Anterior cingulate cortex (tissue), 58 donors: ENCODE data around the gene ALDH5A1.
A peak's percentile ranks its signal among the peaks of the same experiment; 100 is the strongest.

Source experiments
- DNase-seq, 58 donors: peaks; one replicate each; lab custom pipeline; 2025; lab: John Stamatoyannopoulos, UW

ALDH5A1 gene

GRCh38 chr6:24494821-24495795, at the start of gene ALDH5A1:
ALDH5A1 (plus strand) TSS chr6:24494969; CDS start chr6:24494997, 28 bp downstream.
- peak in 55 of 58 donors; percentile 13 to 79 (median 55) for DNase-seq

GRCh38 chr6:24445704-24446103, 49.1 kb upstream of the ALDH5A1 start:
- no peak for DNase-seq

GRCh38 chr6:24446670-24447069, 48.1 kb upstream of the ALDH5A1 start:
- no peak for DNase-seq

GRCh38 chr6:24448396-24448795, 46.4 kb upstream of the ALDH5A1 start:
- no peak for DNase-seq

DNA sequence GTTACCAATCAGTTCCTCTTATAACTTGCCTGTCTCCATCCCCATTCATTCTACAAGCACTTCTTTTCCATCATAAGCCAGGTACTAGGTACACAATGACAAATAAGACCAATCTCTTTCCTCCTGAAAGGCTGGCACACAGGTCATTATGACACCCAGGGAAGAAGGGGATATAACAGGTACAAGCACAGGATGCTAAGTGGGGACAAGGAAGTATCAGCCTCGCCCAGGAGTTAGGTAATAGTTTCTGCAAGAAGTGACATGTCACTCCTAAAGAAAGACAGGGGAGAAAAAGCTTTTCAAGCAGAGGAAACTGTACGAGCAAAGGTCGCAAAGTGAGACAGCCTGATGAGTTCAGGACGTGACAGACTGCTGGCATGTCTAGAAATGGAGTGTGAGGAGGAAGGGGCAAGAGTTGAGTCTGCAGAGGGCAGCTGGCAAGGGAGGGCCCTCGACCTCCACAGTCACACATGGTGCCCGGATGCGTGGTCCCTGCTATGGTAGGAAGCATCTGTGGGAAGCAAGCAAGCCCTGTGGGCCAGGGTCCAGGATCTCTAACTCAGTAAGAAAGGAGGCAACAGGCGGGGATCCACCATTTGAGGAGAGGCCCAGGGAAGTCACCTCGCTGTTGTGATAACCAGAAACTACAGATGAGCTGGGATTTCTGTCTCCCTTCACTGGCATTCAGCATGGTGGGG, 45.8 kb upstream of the ALDH5A1 start:
- DNase-seq = no peak

DNA sequence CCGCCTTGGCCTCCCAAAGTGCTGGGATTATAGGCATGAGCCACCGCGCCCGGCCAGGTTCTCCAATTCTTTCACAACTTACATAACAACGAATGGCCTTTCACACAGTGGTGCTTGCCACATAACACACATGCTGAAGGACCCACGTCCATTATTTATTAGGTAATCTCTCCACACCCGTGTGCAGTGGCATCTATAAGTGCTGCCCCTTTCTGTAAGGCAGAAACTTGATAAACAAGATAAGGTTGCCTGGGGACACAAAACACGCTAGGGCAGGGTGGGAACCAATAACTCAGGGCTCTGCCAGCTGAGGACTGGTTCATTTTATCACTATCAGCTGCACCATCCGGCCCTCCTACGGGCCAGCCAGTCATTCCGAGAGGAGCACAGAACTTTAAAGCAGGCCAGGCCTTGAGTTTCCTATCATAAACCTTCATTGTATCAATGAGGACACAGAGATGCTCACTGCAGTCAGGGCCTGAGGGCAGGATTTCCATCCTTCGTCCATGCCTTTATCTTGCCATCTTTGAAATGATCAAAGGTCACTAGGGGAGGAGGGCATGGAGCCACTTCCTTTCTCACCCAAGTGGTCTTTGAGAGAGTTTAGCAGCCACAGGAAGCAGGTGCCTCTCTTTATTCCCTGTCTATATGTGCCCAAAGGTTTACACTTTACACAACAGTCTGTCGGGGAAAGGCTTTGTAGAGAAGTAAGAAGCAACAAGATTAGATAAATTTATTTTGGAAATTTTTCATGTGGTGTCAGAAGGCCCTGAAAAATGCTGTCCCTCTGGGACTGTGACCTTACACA, 43.0 kb upstream of the ALDH5A1 start:
- DNase-seq = no peak

DNA sequence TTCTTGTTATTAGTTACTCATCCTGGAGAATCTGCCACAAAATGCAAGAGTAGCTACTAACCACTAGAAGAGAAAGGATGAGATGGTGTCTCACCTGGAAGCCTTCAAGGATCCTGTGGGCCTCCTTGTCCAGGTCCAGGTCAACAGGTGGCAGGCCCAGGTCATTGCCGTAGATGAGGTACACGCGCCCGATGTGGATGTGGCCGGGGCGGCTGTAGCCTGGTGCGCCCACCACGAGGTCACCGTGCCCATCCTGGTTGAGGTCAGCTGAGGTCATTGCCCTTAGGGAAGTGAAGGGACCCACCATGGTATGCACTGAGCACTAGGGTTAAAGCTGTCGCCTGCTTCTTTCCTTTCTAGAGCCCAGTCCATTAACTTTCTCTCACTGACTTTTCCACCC, 40.8 kb upstream of the ALDH5A1 start:
- no peak for DNase-seq

GRCh38 chr6:24454452-24454851, 40.3 kb upstream of the ALDH5A1 start:
- DNase-seq = no peak

DNA sequence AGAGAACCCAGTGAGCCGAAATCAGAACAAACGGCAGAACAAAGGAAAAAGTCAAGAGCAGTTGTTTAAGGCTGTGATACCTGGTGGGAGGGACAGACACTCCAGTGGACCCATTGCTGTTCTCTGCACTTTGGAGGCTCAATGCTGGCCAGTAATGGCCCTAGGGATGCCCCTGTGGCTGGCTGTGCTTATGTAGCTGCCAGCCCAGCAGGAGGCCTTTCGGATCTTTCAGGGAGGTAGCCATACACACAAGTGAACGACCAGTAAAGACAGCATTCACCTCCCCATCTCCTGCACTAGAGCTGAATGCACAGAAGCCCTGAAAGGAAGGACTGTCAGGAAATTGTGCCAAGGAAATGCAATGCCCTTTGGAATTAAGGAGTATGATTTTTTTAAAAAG, 39.7 kb upstream of the ALDH5A1 start:
- DNase-seq = no peak

DNA sequence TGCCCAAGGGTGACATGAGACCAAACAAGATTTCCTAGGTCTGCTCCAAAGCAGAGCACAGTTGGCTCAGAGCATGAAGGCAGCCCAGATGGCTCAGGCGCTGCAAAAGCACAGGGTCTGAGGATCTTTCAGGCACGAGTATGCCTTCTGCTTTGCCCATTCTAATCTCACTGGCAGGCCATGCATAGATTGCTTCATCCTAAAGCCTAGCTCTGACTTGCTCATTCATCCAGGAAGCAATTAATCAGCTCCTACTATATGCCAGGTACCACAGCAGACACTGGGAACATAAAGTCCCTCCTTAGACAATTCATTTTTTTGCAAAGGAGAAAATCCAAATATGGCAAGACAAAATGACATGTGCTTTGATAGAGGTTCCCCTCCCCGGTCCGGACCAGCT, 36.6 kb upstream of the ALDH5A1 start:
- DNase-seq = no peak

- DNase-seq = no peak
Observed at GRCh38 chr6:24458941-24459340, 35.8 kb upstream of the ALDH5A1 start.

- no peak for DNase-seq
Observed at GRCh38 chr6:24460966-24461365, 33.8 kb upstream of the ALDH5A1 start.

DNA sequence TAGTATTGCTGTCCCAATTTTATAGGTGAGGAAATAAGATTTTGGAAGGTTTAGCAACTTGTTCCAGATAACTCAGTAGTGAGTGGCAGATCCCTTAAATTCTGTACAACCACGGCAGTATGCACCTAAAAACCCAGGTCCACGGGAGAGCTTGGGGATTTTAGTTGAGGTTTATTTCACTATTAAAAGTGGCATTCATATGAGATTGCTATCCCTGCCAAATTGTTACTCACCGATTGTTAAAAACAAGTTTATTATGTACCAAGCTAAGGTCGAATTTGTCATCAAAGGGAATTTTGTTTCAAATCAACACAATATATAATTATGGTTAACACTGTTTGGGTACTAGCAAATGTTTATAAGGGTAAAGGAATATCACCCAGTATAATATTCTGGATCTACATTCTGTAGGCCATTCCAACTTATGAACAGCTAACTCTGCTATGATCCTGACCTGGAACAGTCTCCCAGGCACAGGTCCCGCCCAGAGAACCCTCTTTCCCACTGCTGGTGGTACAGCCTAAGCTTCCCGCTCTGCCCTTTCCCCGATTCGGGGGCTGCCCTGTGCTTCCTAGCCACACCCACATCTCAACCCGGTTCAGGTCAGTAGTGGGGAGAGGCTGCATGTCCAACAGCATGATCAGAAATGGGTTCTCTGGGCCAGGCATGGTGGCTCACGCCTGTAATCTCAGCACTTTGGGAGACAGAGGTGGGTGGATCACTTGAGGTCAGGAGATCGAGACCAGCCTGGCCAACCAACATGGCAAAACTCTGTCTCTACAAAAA, 30.3 kb upstream of the ALDH5A1 start:
- no peak for DNase-seq

DNA sequence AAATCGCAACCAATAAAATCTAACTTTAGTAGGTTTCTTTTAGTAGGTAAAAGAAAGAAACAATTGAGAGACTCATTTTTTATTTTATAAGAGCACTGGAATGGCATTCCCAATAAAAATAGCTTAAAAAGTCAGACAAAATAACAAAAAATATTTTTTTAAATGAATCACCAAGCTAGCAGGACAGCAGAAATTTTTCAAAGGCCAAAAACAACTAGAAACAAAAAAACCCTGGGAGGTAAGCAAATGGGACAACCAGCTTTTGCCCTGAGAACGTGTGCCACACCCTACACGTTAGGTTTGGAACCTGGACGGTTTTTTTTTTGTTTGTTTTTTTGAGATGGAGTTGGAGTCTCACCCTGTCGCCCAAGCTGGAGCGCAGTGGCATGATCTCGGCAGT, 25.0 kb upstream of the ALDH5A1 start:
- no peak for DNase-seq

DNA sequence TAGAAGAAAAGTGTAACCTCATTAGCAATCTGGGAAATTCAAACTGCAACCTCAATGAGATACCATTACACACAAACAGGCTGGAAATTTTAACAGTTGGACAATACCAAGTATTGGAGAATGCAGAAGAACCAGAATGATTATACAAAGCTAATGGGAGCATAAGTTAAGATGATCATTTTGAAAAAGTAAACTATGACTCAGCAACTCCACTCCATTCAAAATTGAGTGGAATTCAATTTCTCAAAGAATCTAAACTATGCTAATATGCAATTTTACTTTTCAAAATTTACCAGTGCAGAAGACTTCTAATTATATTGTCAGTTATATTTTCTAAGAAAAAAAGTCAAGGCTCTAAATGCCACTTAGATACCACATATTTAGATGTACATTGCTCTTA, 22.6 kb upstream of the ALDH5A1 start:
- DNase-seq = no peak

- DNase-seq = no peak
Observed at GRCh38 chr6:24476631-24477030, 18.1 kb upstream of the ALDH5A1 start.

- no peak for DNase-seq
Observed at GRCh38 chr6:24477070-24477469, 17.7 kb upstream of the ALDH5A1 start.

DNA sequence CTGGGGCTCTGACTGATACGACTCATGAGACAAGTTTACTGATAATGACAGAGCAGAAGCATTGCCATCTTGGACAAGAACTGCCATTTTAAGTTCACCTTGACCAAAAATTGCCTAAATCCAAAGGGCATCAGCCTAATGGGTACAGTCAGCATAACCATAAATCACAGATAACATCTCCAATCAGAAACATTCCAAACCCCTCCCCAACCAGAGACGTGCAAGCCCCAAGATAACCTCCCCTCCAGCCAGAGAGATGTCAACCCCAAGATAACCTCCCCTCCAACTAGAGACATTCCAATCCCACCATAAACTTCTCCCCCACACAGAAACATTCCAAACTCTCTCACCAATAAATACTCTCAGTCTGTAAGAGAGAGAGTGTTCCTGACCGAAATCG, 15.9 kb upstream of the ALDH5A1 start:
- no peak for DNase-seq

- no peak for DNase-seq
Observed at GRCh38 chr6:24480705-24481104, 14.1 kb upstream of the ALDH5A1 start.

DNA sequence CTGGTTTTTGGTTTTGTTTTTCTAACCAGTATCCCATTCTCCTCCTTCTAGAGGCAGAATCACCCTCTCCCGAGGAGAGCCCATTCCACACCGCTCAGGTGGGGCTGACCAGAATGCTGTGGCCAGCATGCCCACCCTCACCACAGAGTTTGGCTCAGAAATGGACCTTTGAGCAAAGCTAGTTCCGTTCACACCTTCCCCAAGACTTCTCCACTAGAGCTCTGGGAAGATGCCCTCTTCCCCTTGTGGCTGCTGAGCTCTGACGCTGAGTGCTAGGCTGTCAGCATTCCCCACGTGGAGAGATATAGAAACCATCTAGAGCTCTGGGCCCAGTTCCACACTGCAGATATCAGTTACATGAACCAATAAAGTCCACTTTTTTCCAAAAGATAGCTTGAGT, 13.3 kb upstream of the ALDH5A1 start:
- DNase-seq = no peak
